Sigmoid colon (tissue), 3 donors: ENCODE data around the gene RHOC.

Experiments used
- POLR2A ChIP-seq, 2 donors: fragments of 450-650 bp; IDR thresholded peaks; one replicate each; pipeline ENCODE4 v1.6.1; 2016; ENCODE audit warnings: antibody characterized with exemption in 2 of 2, mild to moderate bottlenecking in 2 of 2, moderate library complexity in 2 of 2
- TF ChIP-seq, protein P1 (sequence below), 4 experiments: fragments of 450-650 bp in 3 of 4; fragments of 200-600 bp in 1 of 4; IDR thresholded peaks; one replicate each; pipeline ENCODE4 v1.5.1; 2016 to 2019; ENCODE audit warnings: antibody characterized with exemption in 4 of 4, mild to moderate bottlenecking in 3 of 4, moderate library complexity in 2 of 4

DNA sequence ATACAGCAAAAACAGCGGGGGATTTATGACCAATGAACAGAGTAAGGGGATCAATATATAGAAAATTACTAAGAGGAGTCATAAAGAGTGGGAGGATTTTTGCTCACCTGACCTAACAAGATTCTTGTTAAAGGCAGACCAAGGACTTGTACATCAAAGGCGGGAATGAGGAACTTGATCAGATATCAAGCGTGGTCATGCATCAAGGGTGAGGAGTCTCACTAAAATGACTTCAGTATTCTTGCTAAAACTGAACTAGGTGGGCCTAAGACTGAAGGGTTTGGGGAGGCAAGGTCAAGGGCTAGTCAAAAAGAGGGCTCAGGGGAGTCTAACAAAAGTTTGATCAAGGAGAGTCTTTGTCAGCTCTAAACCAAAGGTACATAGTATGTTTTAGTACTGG, 30.4 kb downstream of the RHOC start:
- TF ChIP-seq, protein P1, sequence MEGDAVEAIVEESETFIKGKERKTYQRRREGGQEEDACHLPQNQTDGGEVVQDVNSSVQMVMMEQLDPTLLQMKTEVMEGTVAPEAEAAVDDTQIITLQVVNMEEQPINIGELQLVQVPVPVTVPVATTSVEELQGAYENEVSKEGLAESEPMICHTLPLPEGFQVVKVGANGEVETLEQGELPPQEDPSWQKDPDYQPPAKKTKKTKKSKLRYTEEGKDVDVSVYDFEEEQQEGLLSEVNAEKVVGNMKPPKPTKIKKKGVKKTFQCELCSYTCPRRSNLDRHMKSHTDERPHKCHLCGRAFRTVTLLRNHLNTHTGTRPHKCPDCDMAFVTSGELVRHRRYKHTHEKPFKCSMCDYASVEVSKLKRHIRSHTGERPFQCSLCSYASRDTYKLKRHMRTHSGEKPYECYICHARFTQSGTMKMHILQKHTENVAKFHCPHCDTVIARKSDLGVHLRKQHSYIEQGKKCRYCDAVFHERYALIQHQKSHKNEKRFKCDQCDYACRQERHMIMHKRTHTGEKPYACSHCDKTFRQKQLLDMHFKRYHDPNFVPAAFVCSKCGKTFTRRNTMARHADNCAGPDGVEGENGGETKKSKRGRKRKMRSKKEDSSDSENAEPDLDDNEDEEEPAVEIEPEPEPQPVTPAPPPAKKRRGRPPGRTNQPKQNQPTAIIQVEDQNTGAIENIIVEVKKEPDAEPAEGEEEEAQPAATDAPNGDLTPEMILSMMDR (IDR thresholded peaks at IDR 0.05), result no peak
- TF ChIP-seq POLR2A (IDR thresholded peaks at IDR 0.05), result no peak
